Measurements from ENCODE around the gene CCDC146. TPM values are rescaled to one million over a fixed set of nuclear protein-coding genes. Genes with fewer than 3 reads are reported as not detected.
"Not testable (repeated sequence)": the region's sequence is repeated elsewhere in the genome, so short reads cannot be mapped to it uniquely, and the experiment has no call there.

The CCDC146 gene
- polyA plus RNA-seq, 3 donors: 0.08 to 7.2 (median 0.40) TPM

- WGBS (ENCODE audit: insufficient coverage): no CpG with 5 or more reads among the region's 3 CpGs
- H3K36me3 ChIP-seq (replicated peaks in 1 of 2; ENCODE audit: control insufficient read depth in 1 of 2, insufficient read depth in 2 of 2, low read length in 2 of 2); intact Hi-C loops (cut with micrococcal nuclease); H3K4me2 ChIP-seq (replicated peaks; ENCODE audit: extremely low read depth, low read length, poor library complexity, severe bottlenecking); H4K20me1 ChIP-seq (ENCODE audit: insufficient read depth, low read length); H3K9me3 ChIP-seq (replicated peaks in 1 of 2; ENCODE audit: control insufficient read depth in 1 of 2, insufficient read depth in 1 of 2, low read length in 2 of 2); DNase-seq; H3K27me3 ChIP-seq (ENCODE audit: control insufficient read depth in 2 of 2, insufficient read depth in 2 of 2, low read length in 2 of 2); H3K79me2 ChIP-seq (ENCODE audit: insufficient read depth, low read length); H3K27me3 Mint-ChIP-seq (ENCODE audit: low read depth in 3 of 3); H3K9me3 Mint-ChIP-seq; H3K4me3 Mint-ChIP-seq; H3K9ac ChIP-seq (ENCODE audit: insufficient read depth, low read length, poor library complexity, severe bottlenecking); H3K36me3 Mint-ChIP-seq; H3K4me3 ChIP-seq (replicated peaks in 1 of 3; ENCODE audit: low read depth in 2 of 3, low read length in 3 of 3); H2AFZ ChIP-seq (ENCODE audit: insufficient read depth, low read depth, low read length, poor library complexity, severe bottlenecking): not testable (repeated sequence)
- Histone ChIP-seq H3K4me1 (ENCODE audit: control insufficient read depth in 1 of 2, insufficient read depth in 2 of 2, low read length in 2 of 2) (peaks cover 9 to 12% of the 10 kb centered on the region in 2 donors), H3K27ac (ENCODE audit: low read depth in 1 of 2, low read length in 2 of 2) (peak overlapping the region in 1 of 2 donors; percentile 41)
- Mint-ChIP-seq H3K27ac (peak overlapping the region in 2 of 7 donors; percentile 32 to 76), H3K4me1 (peaks cover 21% of the 10 kb centered on the region)
Observed at GRCh38 chr7:77175274-77175800, 52.9 kb downstream of the CCDC146 start.

GRCh38 chr7:77177321-77177904, 55.0 kb downstream of the CCDC146 start:
- DNase-seq; H3K27me3 ChIP-seq (ENCODE audit: control insufficient read depth in 2 of 2, insufficient read depth in 2 of 2, low read length in 2 of 2); H3K9me3 ChIP-seq (replicated peaks in 1 of 2; ENCODE audit: control insufficient read depth in 1 of 2, insufficient read depth in 1 of 2, low read length in 2 of 2); H3K27ac ChIP-seq (ENCODE audit: low read depth in 1 of 2, low read length in 2 of 2); H3K27ac Mint-ChIP-seq; intact Hi-C loops (cut with micrococcal nuclease); H3K36me3 ChIP-seq (replicated peaks in 1 of 2; ENCODE audit: control insufficient read depth in 1 of 2, insufficient read depth in 2 of 2, low read length in 2 of 2); H3K79me2 ChIP-seq (ENCODE audit: insufficient read depth, low read length); H3K9me3 Mint-ChIP-seq; H4K20me1 ChIP-seq (ENCODE audit: insufficient read depth, low read length); H3K36me3 Mint-ChIP-seq; H3K4me3 ChIP-seq (replicated peaks in 1 of 3; ENCODE audit: low read depth in 2 of 3, low read length in 3 of 3); H3K9ac ChIP-seq (ENCODE audit: insufficient read depth, low read length, poor library complexity, severe bottlenecking); H3K27me3 Mint-ChIP-seq (ENCODE audit: low read depth in 3 of 3); H3K4me2 ChIP-seq (replicated peaks; ENCODE audit: extremely low read depth, low read length, poor library complexity, severe bottlenecking); H2AFZ ChIP-seq (ENCODE audit: insufficient read depth, low read depth, low read length, poor library complexity, severe bottlenecking); H3K4me3 Mint-ChIP-seq: not testable (repeated sequence)
- peaks cover 19% of the 10 kb centered on the region for H3K4me1 Mint-ChIP-seq
- no CpG with 5 or more reads among the region's 9 CpGs for WGBS (ENCODE audit: insufficient coverage)
- peaks cover 11 to 18% of the 10 kb centered on the region in 2 donors for H3K4me1 ChIP-seq (ENCODE audit: control insufficient read depth in 1 of 2, insufficient read depth in 2 of 2, low read length in 2 of 2)

- H3K36me3 Mint-ChIP-seq; H3K36me3 ChIP-seq (replicated peaks in 1 of 2; ENCODE audit: control insufficient read depth in 1 of 2, insufficient read depth in 2 of 2, low read length in 2 of 2); H3K27me3 Mint-ChIP-seq (ENCODE audit: low read depth in 3 of 3); H2AFZ ChIP-seq (ENCODE audit: insufficient read depth, low read depth, low read length, poor library complexity, severe bottlenecking); H3K9ac ChIP-seq (ENCODE audit: insufficient read depth, low read length, poor library complexity, severe bottlenecking); H3K27ac ChIP-seq (ENCODE audit: low read depth in 1 of 2, low read length in 2 of 2); H3K27ac Mint-ChIP-seq; H3K9me3 Mint-ChIP-seq; intact Hi-C loops (cut with micrococcal nuclease); H3K4me3 ChIP-seq (replicated peaks in 1 of 3; ENCODE audit: low read depth in 2 of 3, low read length in 3 of 3); H3K4me3 Mint-ChIP-seq; DNase-seq; H3K79me2 ChIP-seq (ENCODE audit: insufficient read depth, low read length); H3K9me3 ChIP-seq (replicated peaks in 1 of 2; ENCODE audit: control insufficient read depth in 1 of 2, insufficient read depth in 1 of 2, low read length in 2 of 2); H4K20me1 ChIP-seq (ENCODE audit: insufficient read depth, low read length); H3K27me3 ChIP-seq (ENCODE audit: control insufficient read depth in 2 of 2, insufficient read depth in 2 of 2, low read length in 2 of 2); H3K4me2 ChIP-seq (replicated peaks; ENCODE audit: extremely low read depth, low read length, poor library complexity, severe bottlenecking): not testable (repeated sequence)
- H3K4me1 Mint-ChIP-seq: peaks cover 26% of the 10 kb centered on the region
- peaks cover 17 to 24% of the 10 kb centered on the region in 2 donors for H3K4me1 ChIP-seq (ENCODE audit: control insufficient read depth in 1 of 2, insufficient read depth in 2 of 2, low read length in 2 of 2)
Observed at GRCh38 chr7:77178024-77178423, 55.6 kb downstream of the CCDC146 start.
